Nucleus accumbens (tissue), 56 donors: ENCODE measurements around the gene PDE6C.
"Not testable (repeated sequence)": the region's sequence is repeated elsewhere in the genome, so short reads cannot be mapped to it uniquely, and the experiment has no call there.

Experiments
- DNase-seq, 56 donors: peaks; one replicate each; lab custom pipeline; 2025; lab: John Stamatoyannopoulos, UW

Gene PDE6C

GRCh38 chr10:93696582-93696981 lies 84.2 kb downstream of the PDE6C start:
- DNase-seq, result not testable (repeated sequence)

- DNase-seq, result no peak
These were observed 84.9 kb downstream of the PDE6C start for GRCh38 chr10:93697207-93697606.

GRCh38 chr10:93701866-93702209 lies 89.5 kb downstream of the PDE6C start:
- peak in 12 of 56 donors; percentile 29 to 64 (median 40) for DNase-seq

GRCh38 chr10:93702210-93703001 lies 90.1 kb downstream of the PDE6C start, which contains the start of gene FRA10AC1:
FRA10AC1 (minus strand) TSS chr10:93702592; CDS start chr10:93700106, 2,486 bp downstream.
- peak; percentile 48 to 97 (median 91) for DNase-seq

- DNase-seq, result peak in 17 of 56 donors; percentile 6 to 67 (median 50)
These were observed 90.7 kb downstream of the PDE6C start for GRCh38 chr10:93703066-93703465.

- no peak for DNase-seq
These were observed 91.5 kb downstream of the PDE6C start for GRCh38 chr10:93703841-93704240.

GRCh38 chr10:93704451-93704850 lies 92.1 kb downstream of the PDE6C start:
- DNase-seq, result no peak

- no peak for DNase-seq
These were observed 95.3 kb downstream of the PDE6C start for GRCh38 chr10:93707623-93708022.

GRCh38 chr10:93710333-93710909 lies 98.1 kb downstream of the PDE6C start:
- no peak for DNase-seq

- no peak for DNase-seq
These were observed 99.6 kb downstream of the PDE6C start for GRCh38 chr10:93711891-93712290.

- peak in 3 of 56 donors; percentile 1 to 15 (median 7) for DNase-seq
These were observed 100.3 kb downstream of the PDE6C start for GRCh38 chr10:93712593-93712992.

- no peak for DNase-seq
These were observed 103.0 kb downstream of the PDE6C start for GRCh38 chr10:93715345-93715744.
